Left renal cortex interstitium (tissue), 4 donors: ENCODE measurements around the gene THAP5. TPM values are rescaled to one million over a fixed set of nuclear protein-coding genes. Genes with fewer than 3 reads are reported as not detected.
"Not testable (repeated sequence)": the region's sequence is repeated elsewhere in the genome, so short reads cannot be mapped to it uniquely, and the experiment has no call there.

ENCODE experiments used
- DNase-seq, 4 donors: peaks; one replicate each; pipeline ENCODE4 v3.0.0-alpha.2; 2013; ENCODE audit warnings: low read depth in 4 of 4, low spot score in 2 of 4, missing footprints in 1 of 4
- polyA plus RNA-seq, 4 donors: library from polyadenylated mRNA; unstranded; fragments of 120-200 nt; gene quantifications; one replicate each; pipeline ENCODE4 v1.2.1, GENCODE V29; 2013; ENCODE audit not compliant: insufficient read length in 4 of 4

THAP5 gene
- polyA plus RNA-seq, 4 donors, result 32.2 to 44.3 (median 38.5) TPM

DNA sequence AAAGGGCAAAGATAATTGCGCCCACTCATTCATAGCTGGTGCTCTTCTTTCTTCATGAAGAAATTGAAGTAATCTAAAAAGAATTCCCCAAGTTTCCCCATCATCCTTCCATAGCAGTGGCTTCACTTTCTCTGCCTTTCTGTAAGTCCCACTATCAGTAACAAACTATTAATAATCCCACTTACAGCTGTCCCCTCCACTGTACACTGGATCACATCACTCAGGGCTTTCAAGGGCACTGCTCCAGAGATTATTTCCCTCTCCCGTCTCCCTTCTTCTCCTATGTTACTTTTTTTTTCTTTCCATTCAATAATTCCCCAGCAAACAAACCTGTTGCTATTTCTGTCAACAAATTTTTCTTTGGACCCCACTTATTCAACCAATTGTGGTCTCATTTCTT, 16.3 kb upstream of the THAP5 start:
- no peak for DNase-seq

GRCh38 chr7:108584211-108584610, 14.7 kb upstream of the THAP5 start:
- DNase-seq, result no peak

DNA sequence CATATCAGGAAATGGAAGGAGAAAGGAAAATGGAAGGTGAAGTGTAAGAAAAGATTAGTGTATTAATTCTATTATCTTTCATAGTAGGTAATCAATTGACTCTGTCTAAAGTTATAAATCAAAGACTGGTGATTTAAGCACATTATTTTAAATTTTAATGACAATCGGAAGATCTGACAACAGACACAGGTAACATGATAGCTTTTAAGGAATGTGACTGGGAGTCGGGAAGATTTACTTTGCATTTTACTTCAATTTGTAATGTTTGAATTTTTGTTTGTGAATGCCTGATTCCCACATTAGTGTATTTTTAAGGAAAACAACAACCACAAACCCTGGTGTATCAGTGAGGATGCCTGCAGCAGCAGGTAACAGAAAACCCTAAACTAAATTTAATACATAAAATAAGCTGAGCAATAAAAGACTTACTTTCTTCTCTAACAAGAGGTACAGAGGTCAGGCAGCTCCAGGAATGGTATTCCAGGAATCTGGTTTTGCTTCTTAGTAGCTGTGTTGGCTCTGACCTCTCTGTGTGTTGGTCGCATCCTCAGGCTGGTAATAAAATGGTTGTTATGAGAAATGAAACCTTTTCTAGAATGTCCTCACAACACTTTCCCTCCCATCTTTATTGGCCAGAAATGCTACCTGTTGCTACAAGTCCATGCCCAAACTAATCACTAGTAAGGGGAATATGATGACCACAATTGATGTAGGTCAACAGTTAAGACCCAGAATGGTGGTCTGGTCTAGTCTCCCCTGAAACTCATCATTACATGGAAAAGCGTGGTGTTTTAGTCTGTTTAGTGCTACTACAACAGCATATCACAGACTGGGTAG, 12.4 kb upstream of the THAP5 start:
- no peak for DNase-seq

GRCh38 chr7:108580298-108580697, 10.8 kb upstream of the THAP5 start:
- no peak for DNase-seq

GRCh38 chr7:108578937-108579336, 9.4 kb upstream of the THAP5 start:
- no peak for DNase-seq

DNA sequence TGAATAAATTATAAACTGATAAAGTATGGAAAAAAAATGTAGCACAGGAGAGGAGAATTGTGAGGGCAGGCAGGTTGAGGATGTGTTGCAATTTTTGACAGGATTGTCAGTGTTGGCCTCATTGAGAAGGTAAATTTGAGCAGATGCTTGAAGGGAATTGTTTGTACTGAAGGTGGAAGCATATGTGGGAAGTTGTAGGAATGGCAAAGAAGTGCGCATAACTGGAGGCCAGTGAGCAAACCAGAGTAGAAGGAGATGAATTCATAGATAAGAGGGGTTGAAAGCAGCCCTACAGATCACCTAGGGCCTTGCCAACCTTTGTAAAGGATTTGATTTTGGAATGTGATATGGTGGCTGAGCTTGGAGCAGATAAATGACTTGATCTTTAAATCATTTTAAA, 6.6 kb upstream of the THAP5 start:
- DNase-seq, result no peak

DNA sequence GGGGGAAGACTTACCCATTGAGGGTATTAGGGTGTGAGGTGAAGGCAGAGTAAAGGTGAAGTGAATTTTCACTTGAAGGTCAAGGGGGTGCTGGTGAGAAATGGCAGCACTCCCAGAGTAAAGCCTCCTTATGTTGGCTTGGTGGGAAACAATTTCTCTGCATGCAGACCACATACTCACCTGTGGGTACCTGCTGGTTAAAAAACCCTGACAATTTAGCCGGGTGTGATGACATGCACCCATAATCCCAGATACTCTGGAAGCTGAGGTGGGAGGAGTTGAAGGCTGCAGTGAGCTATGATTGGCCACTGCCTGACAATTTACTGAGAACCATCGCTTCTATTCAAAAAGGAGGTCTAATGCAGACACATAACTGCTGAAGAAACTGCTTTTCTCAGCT, 5.7 kb upstream of the THAP5 start:
- no peak for DNase-seq

DNA sequence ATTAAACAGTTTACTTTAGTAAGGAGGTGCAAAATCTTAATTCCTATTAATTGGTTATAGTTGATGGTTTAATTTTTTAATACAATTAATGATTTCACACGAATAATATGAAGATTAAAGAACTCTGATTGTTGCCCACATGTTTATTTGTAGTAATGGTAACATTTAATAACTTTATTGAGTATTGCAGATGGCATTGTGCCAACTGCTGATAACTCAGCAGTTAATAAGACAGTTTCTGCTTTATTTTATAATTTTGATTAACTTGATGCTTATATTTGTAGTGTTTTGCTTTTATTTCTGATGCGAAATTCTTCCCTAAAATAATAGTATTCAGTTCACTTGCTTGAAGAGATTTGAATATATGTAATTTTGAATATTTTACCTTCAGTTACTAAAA, 3.0 kb upstream of the THAP5 start:
- no peak for DNase-seq

- peak in 1 of 4 donors; percentile 36 for DNase-seq
These were observed 745 bp upstream of the THAP5 start for GRCh38 chr7:108570146-108570755.

DNA sequence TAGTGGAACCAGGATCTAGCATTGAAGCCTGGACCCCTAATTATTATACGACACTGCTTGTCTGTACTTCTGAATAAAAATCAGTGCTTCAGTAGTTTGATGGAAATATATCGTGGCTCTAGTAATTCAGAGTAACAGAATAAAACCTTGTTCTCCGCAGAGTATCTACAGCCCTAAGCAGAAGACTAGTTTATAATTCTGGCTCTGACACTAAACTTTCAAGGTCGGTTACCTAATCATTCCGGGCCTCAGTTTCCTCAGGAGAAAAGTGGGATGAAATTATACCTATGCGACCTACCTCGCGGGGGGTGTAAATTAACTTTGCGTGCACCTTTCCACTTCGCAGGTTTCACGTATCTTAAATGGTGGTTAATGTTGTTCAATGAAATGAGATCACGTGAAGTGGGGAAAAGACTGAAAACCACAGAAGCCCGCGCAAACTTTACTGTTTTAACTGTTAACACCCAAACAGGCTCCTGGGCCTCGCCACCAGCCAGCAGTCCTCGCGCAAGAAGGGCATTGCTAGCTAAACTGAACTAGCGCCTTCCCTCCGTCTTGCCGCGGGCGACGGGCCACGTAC, 615 bp downstream of the THAP5 start:
- no peak for DNase-seq

GRCh38 chr7:108565987-108566386, 3.5 kb downstream of the THAP5 start:
- DNase-seq, result no peak

GRCh38 chr7:108561047-108561619, 8.4 kb downstream of the THAP5 start:
- DNase-seq, result no peak

DNA sequence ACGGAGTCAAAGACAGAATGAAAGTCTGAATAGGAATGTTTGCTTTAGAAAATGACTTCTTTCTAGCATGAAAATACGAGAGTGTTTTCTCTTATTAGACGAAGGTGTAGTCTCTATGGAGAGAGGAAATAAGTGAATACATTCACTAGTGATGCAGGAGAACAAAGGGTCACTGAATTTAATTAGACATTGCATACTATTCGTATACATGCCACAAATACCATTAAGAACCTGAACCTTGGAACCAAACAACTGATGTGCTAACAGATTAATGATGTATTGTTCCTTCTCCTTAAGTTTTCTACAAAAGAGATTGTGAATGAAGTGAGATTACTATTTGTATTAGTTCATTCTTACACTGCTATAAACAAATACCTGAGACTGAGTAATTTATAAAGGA, 10.3 kb downstream of the THAP5 start:
- no peak for DNase-seq

DNA sequence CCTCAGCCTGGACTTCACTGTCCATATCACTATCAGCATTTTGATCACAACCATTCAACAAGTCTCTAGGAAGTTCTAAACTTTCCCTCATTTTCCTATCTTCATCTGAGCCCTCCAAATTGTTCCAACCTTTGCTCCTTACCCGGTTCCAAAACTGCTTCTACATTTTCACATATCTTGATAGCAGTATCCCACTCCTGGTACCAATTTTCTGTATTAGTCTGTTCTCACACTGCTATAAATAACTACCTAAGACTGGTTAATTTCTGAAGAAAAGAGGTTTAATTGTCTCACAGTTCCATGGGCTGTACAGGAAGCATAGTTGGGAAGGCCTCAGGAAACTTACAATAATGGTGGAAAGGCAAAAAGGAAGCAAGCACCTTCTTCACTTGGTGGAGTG, 11.9 kb downstream of the THAP5 start:
- no peak for DNase-seq

DNA sequence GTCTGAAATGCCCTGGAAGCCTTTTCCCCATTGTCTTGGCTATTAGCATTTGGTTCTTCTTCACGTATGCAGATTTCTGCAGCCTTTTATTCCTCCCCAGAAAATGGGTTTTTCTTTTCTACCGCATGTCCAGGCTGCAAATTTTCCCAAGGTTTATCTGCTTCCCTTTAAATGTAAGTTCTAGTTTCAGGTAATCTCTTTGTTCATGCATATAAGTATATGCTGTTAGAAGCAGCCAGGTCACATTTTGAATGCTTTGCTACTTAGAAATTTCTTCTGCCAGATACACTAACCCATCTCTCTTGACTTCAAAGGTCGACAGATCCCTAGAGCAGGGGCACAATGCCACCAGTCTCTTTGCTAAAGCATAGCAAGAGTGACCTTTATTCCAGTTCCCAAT, 12.3 kb downstream of the THAP5 start:
- no peak for DNase-seq

GRCh38 chr7:108556665-108557064, 12.8 kb downstream of the THAP5 start:
- DNase-seq, result not testable (repeated sequence)

DNA sequence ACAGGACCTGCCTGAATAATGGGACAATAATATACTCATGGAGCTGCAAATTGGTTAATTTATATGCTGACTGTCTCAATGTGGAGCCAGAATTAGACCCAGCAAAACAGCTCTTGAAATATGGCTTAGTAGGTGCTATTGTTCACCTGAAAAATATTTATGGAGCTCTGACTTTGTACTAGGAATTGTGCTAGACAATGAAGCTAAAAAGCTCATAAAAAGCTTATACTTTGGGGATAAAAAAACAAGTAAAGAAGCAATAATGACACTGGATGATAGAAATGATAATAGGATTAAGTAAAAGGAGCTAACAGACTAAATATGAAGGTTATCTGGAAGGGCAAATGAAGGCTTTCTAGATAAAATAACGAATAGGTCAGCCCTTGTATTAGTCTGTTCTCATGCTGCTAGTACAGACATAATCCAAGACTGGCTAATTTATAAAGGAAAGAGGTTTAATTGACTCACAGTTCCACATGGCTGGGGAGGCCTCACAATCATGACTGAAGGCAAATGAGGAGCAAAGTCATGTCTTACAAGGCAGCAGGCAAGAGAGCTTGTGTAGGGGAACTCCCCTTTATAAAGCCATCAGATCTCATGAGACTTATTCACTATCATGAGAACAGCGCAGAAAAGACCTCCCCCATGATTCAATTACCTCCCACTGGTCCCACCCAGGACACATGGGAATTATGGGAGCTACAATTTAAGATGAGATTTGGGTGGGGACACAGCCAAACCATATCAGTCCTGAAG, 21.2 kb downstream of the THAP5 start:
- DNase-seq, result not testable (repeated sequence)

GRCh38 chr7:108541478-108541877, 28.0 kb downstream of the THAP5 start:
- DNase-seq, result no peak

DNA sequence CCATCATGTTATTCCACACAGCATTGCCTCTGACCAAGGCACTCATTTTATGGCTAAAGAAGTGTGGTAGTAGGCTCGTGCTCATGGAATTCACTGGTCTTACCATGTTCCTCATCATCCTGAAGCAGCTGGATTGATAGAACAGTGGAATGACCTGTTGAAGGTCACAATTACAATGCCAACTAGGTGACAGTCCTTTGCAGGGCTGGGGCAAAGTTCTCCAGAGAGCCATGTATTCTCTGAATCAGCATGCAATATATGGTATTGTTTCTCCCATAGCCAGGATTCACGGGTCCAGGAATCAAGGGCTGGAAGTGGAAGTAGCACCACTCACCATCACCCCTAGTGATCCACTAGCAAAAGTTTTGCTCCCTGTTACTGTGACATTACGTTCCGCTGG, 30.8 kb downstream of the THAP5 start:
- not testable (repeated sequence) for DNase-seq

DNA sequence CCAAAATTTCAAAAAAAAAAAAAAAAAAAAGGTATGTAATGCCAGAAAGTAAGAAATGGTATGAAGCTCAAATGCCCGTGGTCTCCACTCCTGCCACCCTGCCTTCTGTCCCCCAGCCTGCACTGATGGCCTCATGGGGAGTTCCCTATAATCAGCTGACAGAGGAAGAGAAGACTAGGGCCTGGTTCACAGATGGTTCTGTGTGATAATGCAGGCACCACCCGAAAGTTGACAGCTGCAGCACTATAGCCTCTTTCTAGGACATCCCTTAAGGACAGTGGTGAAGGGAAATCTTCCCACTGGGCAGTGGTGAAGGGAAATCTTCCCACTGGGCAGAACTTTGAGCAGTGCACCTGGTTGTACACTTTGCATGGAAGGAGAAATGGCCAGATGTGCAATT, 31.3 kb downstream of the THAP5 start:
- DNase-seq, result not testable (repeated sequence)

- DNase-seq, result no peak
These were observed 32.3 kb downstream of the THAP5 start for GRCh38 chr7:108537229-108537628.
